Gastrocnemius medialis (tissue), 4 donors: ENCODE results near the gene PDZD7. TPM values are rescaled to one million over a fixed set of nuclear protein-coding genes. Genes with fewer than 3 reads are reported as not detected.

Source experiments
- ATAC-seq, 2 donors: fragments of 150-250 bp; one replicate each; pipeline ENCODE4 v1.9.1; 2016
- DNase-seq, 2 donors: peaks; one replicate each; pipeline ENCODE4 v3.0.0-alpha.2; 2019
- H3K27ac ChIP-seq, 4 donors: fragments of 200-600 bp; sonication (generic); 1 replicate in 1 of 4; 2 replicates in 3 of 4; pipeline ENCODE4 v1.5.1; 2016 to 2018; ENCODE audit warnings: mild to moderate bottlenecking in 2 of 4, moderate library complexity in 1 of 4
- H3K27me3 ChIP-seq, 3 donors: fragments of 200-600 bp; sonication (generic) in 2 of 3; 1 replicate in 1 of 3; 2 replicates in 2 of 3; pipeline versions ENCODE4 v1.5.1 to v1.6.0; 2016 to 2019; ENCODE audit warnings: mild to moderate bottlenecking in 1 of 3, moderate library complexity in 1 of 3
- H3K36me3 ChIP-seq, 2 donors: fragments of 200-600 bp; sonication (generic) in 1 of 2; one replicate each; pipeline ENCODE4 v1.5.1; 2017 to 2018
- H3K4me1 ChIP-seq, 2 donors: fragments of 200-600 bp; sonication (generic) in 1 of 2; one replicate each; pipeline ENCODE4 v1.5.1; 2016 to 2017; ENCODE audit warnings: mild to moderate bottlenecking in 2 of 2
- H3K4me3 ChIP-seq, 4 donors: fragments of 200-600 bp; sonication (generic) in 3 of 4; 1 replicate in 1 of 4; 2 replicates in 3 of 4; pipeline ENCODE4 v1.5.1; 2016 to 2019; ENCODE audit warnings: mild to moderate bottlenecking in 2 of 4
- H3K9me3 ChIP-seq, 3 donors: fragments of 200-600 bp; sonication (generic) in 2 of 3; 1 replicate in 1 of 3; 2 replicates in 2 of 3; pipeline ENCODE4 v1.5.1; 2016 to 2019
- POLR2A ChIP-seq, 2 donors: fragments of 450-650 bp; IDR thresholded peaks; one replicate each; pipeline ENCODE4 v1.6.1; 2017; ENCODE audit warnings: antibody characterized with exemption in 2 of 2, mild to moderate bottlenecking in 2 of 2, moderate library complexity in 2 of 2
- in situ Hi-C, 4 donors: fragments of 200-750 bp; cut with MboI; loops; one replicate each; pipeline versions ENCODE4 v1.15.0 to v1.8.0; 2017; ENCODE audit warnings: low sequenced_read_pairs in 4 of 4
- intact Hi-C: fragments of 100-400 bp; cut with DNase I; formaldehyde crosslinking; loops from one replicate; pipeline ENCODE4 v1.15.1; 2023; ENCODE audit warnings: low total_unique reads
- total RNA-seq, 4 donors: library from RNA; depleted of rRNA; stranded (reverse); fragments of >200 nt; gene quantifications; one replicate each; pipeline versions ENCODE4 v1.1.0 to v1.2.3, GENCODE V29; 2016
- TF ChIP-seq, protein P1 (sequence below), 5 experiments: fragments of 450-650 bp in 3 of 5; fragments of 200-600 bp in 2 of 5; sonication (generic) in 2 of 5; IDR thresholded peaks in 4 of 5; conservative IDR thresholded peaks in 1 of 5; 1 replicate in 4 of 5; 2 replicates in 1 of 5; pipeline ENCODE4 v1.5.1; 2016 to 2019; ENCODE audit warnings: antibody characterized with exemption in 5 of 5, mild to moderate bottlenecking in 3 of 5, moderate library complexity in 3 of 5

PDZD7 gene
- total RNA-seq, 4 donors from 2014 or later, result 0.11 TPM; not detected in 3

GRCh38 chr10:101066146-101066895, 35.4 kb upstream of the PDZD7 start:
- Histone ChIP-seq H3K27ac (peak overlapping the region; percentile 50 to 77 (median 68)), H3K27me3 (peaks cover 14 to 23% (median 18%) of the 10 kb centered on the region in 3 donors), H3K4me3 (peak overlapping the region; percentile 44 to 67 (median 57)), H3K9me3 (no peaks in the 10 kb centered on the region), H3K4me1 (peaks cover 47 to 51% of the 10 kb centered on the region in 2 donors), H3K36me3 (no peaks in the 10 kb centered on the region)
- ATAC-seq (no peak), DNase-seq (peak; percentile 32 to 49)
- TF ChIP-seq POLR2A (IDR thresholded peaks at IDR 0.05), result peak in 1 of 2 donors; percentile 2
- TF ChIP-seq, protein P1, sequence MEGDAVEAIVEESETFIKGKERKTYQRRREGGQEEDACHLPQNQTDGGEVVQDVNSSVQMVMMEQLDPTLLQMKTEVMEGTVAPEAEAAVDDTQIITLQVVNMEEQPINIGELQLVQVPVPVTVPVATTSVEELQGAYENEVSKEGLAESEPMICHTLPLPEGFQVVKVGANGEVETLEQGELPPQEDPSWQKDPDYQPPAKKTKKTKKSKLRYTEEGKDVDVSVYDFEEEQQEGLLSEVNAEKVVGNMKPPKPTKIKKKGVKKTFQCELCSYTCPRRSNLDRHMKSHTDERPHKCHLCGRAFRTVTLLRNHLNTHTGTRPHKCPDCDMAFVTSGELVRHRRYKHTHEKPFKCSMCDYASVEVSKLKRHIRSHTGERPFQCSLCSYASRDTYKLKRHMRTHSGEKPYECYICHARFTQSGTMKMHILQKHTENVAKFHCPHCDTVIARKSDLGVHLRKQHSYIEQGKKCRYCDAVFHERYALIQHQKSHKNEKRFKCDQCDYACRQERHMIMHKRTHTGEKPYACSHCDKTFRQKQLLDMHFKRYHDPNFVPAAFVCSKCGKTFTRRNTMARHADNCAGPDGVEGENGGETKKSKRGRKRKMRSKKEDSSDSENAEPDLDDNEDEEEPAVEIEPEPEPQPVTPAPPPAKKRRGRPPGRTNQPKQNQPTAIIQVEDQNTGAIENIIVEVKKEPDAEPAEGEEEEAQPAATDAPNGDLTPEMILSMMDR (IDR thresholded peaks at IDR 0.05 in 4 of 5, conservative IDR thresholded peaks at IDR 0.05 in 1 of 5), result peak; percentile 34 to 50 (median 39)
- intact Hi-C loops (loop anchor here (5.0 kb wide), 1 partner anchor 34 kb away; the partner anchor contains the start of genes PDZD7 and SFXN3), in situ Hi-C loops (no loop called here)

DNA sequence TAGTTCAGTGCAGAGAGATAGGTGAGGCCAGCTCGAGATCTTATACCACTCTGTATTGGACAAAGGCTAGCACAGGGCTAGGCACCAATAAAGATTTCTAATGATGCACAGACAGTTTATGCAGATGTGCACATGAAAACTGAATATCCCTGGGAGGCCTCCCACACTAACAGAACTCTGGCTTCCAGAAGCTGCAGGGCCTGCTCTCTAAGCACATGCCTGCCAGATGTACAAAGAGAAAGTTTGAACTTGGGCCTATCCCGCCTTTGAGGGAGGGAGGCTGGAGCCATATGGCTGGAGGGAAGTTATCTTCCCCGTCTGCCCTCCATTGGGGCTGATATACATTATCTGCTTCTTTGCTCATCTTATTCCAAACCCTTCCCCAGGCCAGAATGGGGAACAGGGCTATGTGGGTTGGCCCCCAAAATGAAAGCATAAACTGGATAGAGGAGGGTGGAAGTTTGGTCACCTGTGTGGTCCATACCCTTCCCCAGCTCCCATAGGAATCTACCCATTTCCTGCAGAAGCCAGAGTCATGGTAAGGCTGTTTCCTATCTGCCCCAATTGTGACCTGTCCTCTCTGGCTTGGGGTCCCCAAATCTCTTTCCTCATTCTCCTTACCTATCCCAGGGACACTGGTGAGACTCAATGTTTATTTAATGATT, 34.7 kb upstream of the PDZD7 start:
- peak overlapping the region; percentile 50 to 77 (median 68) for H3K27ac ChIP-seq
- DNase-seq (no peak), ATAC-seq (no peak)
- no peak for TF ChIP-seq POLR2A (IDR thresholded peaks at IDR 0.05)
- TF ChIP-seq, protein P1 (IDR thresholded peaks at IDR 0.05 in 4 of 5, conservative IDR thresholded peaks at IDR 0.05 in 1 of 5), result no peak
- peak overlapping the region in 3 of 4 donors; percentile 44 to 67 (median 50) for H3K4me3 ChIP-seq
- peaks cover 47 to 52% of the 10 kb centered on the region in 2 donors for H3K4me1 ChIP-seq
- peaks cover 14 to 23% (median 18%) of the 10 kb centered on the region in 3 donors for H3K27me3 ChIP-seq
- intact Hi-C loops (loop anchor here (5.0 kb wide), 1 partner anchor 33 kb away; the partner anchor contains the start of genes PDZD7 and SFXN3), in situ Hi-C loops (no loop called here)
- H3K9me3 ChIP-seq, result no peaks in the 10 kb centered on the region
- H3K36me3 ChIP-seq, result no peaks in the 10 kb centered on the region

GRCh38 chr10:101064415-101065030, 33.6 kb upstream of the PDZD7 start:
- no peak for TF ChIP-seq POLR2A (IDR thresholded peaks at IDR 0.05)
- TF ChIP-seq, protein P1 (IDR thresholded peaks at IDR 0.05 in 4 of 5, conservative IDR thresholded peaks at IDR 0.05 in 1 of 5), result no peak
- no peak overlapping the region for H3K4me3 ChIP-seq
- intact Hi-C loops, result loop anchor here (5.0 kb wide), 2 partner anchors 32 to 152 kb away; partner anchors contain the start of genes PDZD7, SFXN3 and SLF2
- H3K27me3 ChIP-seq, result peaks cover 14 to 23% (median 18%) of the 10 kb centered on the region in 3 donors
- H3K36me3 ChIP-seq, result no peaks in the 10 kb centered on the region
- peak overlapping the region in 1 of 4 donors; percentile 99 for H3K27ac ChIP-seq
- peaks cover 52 to 57% of the 10 kb centered on the region in 2 donors for H3K4me1 ChIP-seq
- H3K9me3 ChIP-seq, result no peaks in the 10 kb centered on the region
- DNase-seq (no peak), ATAC-seq (no peak)
- in situ Hi-C loops, result no loop called here

DNA sequence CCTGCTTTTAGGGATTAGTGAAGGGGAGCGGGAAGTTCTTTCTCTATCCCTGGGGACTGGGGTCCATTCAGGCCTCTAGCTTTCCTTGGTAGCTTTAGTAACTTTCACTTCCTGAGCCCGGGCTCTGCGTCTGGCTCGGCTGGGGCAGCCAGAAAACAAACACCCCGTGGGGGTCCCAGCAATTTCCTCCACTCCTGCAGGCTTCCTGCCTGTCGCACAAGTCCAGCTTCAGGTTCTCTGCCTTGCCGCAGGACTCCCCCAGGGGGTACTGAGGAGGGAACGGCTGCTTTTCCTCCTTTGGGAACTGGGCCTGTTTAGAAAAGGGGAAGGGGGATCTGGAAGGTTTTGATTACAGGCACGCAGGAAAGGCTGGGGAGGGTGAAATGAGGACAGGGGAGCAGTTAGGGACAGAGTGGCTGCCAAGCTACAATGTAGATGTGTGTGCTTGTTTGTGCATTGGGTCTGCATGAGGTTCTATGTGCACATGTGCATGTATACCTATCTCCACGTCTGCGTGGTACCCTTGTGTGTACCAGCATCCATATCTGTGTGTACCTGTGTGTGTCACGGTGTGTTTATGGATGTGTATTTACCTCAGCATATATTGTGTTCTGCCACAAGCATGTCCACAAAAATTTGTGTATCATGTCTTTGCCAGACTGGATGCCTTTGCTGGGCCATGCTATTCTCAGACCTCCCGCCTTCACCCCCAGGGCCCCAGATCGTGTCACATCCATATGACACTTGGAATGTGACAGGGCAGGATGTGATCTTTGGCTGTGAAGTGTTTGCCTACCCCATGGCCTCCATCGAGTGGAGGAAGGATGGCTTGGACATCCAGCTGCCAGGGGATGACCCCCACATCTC, 32.9 kb upstream of the PDZD7 start:
- peak overlapping the region in 3 of 4 donors; percentile 3 to 99 (median 99) for H3K27ac ChIP-seq

More for the DNA sequence above, 32.9 kb upstream of the PDZD7 start:
- Histone ChIP-seq H3K36me3 (no peaks in the 10 kb centered on the region), H3K4me3 (no peak overlapping the region), H3K27me3 (peaks cover 14 to 23% (median 18%) of the 10 kb centered on the region in 3 donors), H3K4me1 (peaks cover 52 to 57% of the 10 kb centered on the region in 2 donors), H3K9me3 (no peaks in the 10 kb centered on the region)
- in situ Hi-C loops, result no loop called here
- ATAC-seq, result no peak
- TF ChIP-seq POLR2A (IDR thresholded peaks at IDR 0.05), result no peak
- TF ChIP-seq, protein P1 (IDR thresholded peaks at IDR 0.05 in 4 of 5, conservative IDR thresholded peaks at IDR 0.05 in 1 of 5), result no peak
- no peak for DNase-seq
- intact Hi-C loops, result loop anchor here (5.0 kb wide), 1 partner anchor 151 kb away; the partner anchor contains the start of gene SLF2
